PC-9 (cell line): ENCODE measurements around the gene OR51B2. TPM values are rescaled to one million over a fixed set of nuclear protein-coding genes. Genes with fewer than 3 reads are reported as not detected.
"Not testable (repeated sequence)": the region's sequence is repeated elsewhere in the genome, so short reads cannot be mapped to it uniquely, and the experiment has no call there.

ENCODE experiments used
- BruUV-seq: library from RNA; stranded (reverse); fragments of 400-500 nt; replicated peaks from 2 replicates; lab custom pipeline; 2021; lab: Mats Ljungman, UMichigan
- CTCF ChIA-PET: fragments of 300-600 bp; sonication (Branson Sonifier 250); formaldehyde crosslinking; loops from one replicate; lab custom pipeline; 2022; ENCODE audit warnings: antibody characterized with exemption; lab: Charles Lee
- POLR2A ChIA-PET: fragments of 300-600 bp; sonication (Branson Sonifier 250); formaldehyde crosslinking; loops from one replicate; lab custom pipeline; 2022; ENCODE audit warnings: antibody characterized with exemption; ENCODE audit not compliant: unreplicated experiment; lab: Charles Lee
- DNase-seq, 2 experiments: peaks; one replicate each; pipeline versions ENCODE4 v3.0.0 to v3.0.0-alpha.2; 2015 to 2022; ENCODE audit warnings: mixed read lengths in 1 of 2
- H2AFZ ChIP-seq: fragments of 200-600 bp; sonication (generic); 2 replicates; pipeline ENCODE4 v1.8.1; 2017; ENCODE audit warnings: antibody characterized with exemption
- H3F3A ChIP-seq: fragments of 200-600 bp; sonication (generic); 2 replicates; pipeline ENCODE4 v1.8.1; 2017; ENCODE audit warnings: antibody characterized with exemption, mild to moderate bottlenecking, low read depth; ENCODE audit not compliant: insufficient read depth
- H3K27ac ChIP-seq: fragments of 200-600 bp; sonication (generic); 2 replicates; pipeline ENCODE4 v1.6.1; 2016; ENCODE audit warnings: mixed run types
- H3K27me3 ChIP-seq: fragments of 200-600 bp; sonication (generic); 2 replicates; pipeline ENCODE4 v1.6.1; 2016; ENCODE audit warnings: low read depth, mixed run types; ENCODE audit not compliant: insufficient read depth
- H3K36me3 ChIP-seq: fragments of 200-600 bp; sonication (generic); 2 replicates; pipeline ENCODE4 v1.6.1; 2016; ENCODE audit warnings: low read depth, mixed run types
- H3K4me1 ChIP-seq: fragments of 200-600 bp; sonication (generic); replicated peaks from 2 replicates; pipeline ENCODE4 v1.6.1; 2016; ENCODE audit warnings: mixed run types; ENCODE audit not compliant: insufficient read depth
- H3K4me2 ChIP-seq: fragments of 200-600 bp; sonication (generic); 2 replicates; pipeline ENCODE4 v1.6.1; 2017; ENCODE audit warnings: mixed run types
- H3K4me3 ChIP-seq: fragments of 200-600 bp; sonication (generic); 2 replicates; pipeline ENCODE4 v1.6.1; 2016; ENCODE audit warnings: mixed run types
- H3K79me2 ChIP-seq: fragments of 200-600 bp; sonication (generic); 2 replicates; pipeline ENCODE4 v1.6.1; 2017; ENCODE audit warnings: low read depth, mixed run types
- H3K9me2 ChIP-seq: fragments of 200-600 bp; sonication (generic); 2 replicates; pipeline ENCODE4 v1.8.1; 2017; ENCODE audit warnings: mild to moderate bottlenecking; ENCODE audit not compliant: insufficient read depth
- H3K9me3 ChIP-seq: fragments of 200-600 bp; sonication (generic); 2 replicates; pipeline ENCODE4 v1.8.1; 2016; ENCODE audit warnings: low read depth; ENCODE audit not compliant: insufficient read depth
- H4K20me1 ChIP-seq: fragments of 200-600 bp; sonication (generic); 2 replicates; pipeline ENCODE4 v1.8.1; 2017; ENCODE audit not compliant: insufficient read depth
- CTCF ChIP-seq: fragments of 200-600 bp; sonication (generic); conservative IDR thresholded peaks from 2 replicates; pipeline ENCODE4 v1.6.1; 2017; ENCODE audit warnings: mixed run types, antibody characterized with exemption, mild to moderate bottlenecking, moderate library complexity
- EZH2 ChIP-seq: fragments of 200-600 bp; sonication (generic); IDR thresholded peaks from 2 replicates; pipeline ENCODE4 v1.8.0; 2017; ENCODE audit warnings: antibody characterized with exemption, low read depth
- intact Hi-C: fragments of 100-400 bp; cut with micrococcal nuclease; formaldehyde crosslinking; loops from one replicate; pipeline ENCODE4 v1.10.0; 2022; ENCODE audit not compliant: unreplicated experiment
- total RNA-seq: library from RNA; stranded (reverse); gene quantifications from 2 replicates; pipeline ENCODE4 v1.2.3, GENCODE V29; 2021

Gene OR51B2
- total RNA-seq, 1 experiment from 2014 or later: not detected

GRCh38 chr11:5367448-5368074 lies 43.5 kb upstream of the OR51B2 start:
- no peak overlapping the region for H3K27ac ChIP-seq
- TF ChIP-seq EZH2: no peak
- TF ChIP-seq CTCF: no peak
- intact Hi-C loops: loop anchor here (5.0 kb wide), 1 partner anchor 740 kb away; no protein-coding TSS in a partner anchor
- no peak overlapping the region for H3K4me2 ChIP-seq
- CTCF ChIA-PET: no interaction called here
- H3K36me3 ChIP-seq: no peaks in the 10 kb centered on the region
- H3K9me2 ChIP-seq: no peaks in the 10 kb centered on the region
- H2AFZ ChIP-seq: no peak overlapping the region
- H3K27me3 ChIP-seq: no peaks in the 10 kb centered on the region
- H3K79me2 ChIP-seq: no peaks in the 10 kb centered on the region
- no peaks in the 10 kb centered on the region for H3K9me3 ChIP-seq
- H3K4me3 ChIP-seq: no peak overlapping the region
- H3F3A ChIP-seq: no peaks in the 10 kb centered on the region
- POLR2A ChIA-PET: no interaction called here
- H3K4me1 ChIP-seq: no peaks in the 10 kb centered on the region
- DNase-seq: no peak
- no peaks in the 10 kb centered on the region for H4K20me1 ChIP-seq
- no TSS peak for BruUV-seq

GRCh38 chr11:5366856-5367255 lies 42.8 kb upstream of the OR51B2 start:
- no TSS peak for BruUV-seq
- H3K27me3 ChIP-seq: no peaks in the 10 kb centered on the region
- H3K27ac ChIP-seq: no peak overlapping the region
- no peaks in the 10 kb centered on the region for H3K36me3 ChIP-seq
- no peaks in the 10 kb centered on the region for H3K9me2 ChIP-seq
- H3K4me3 ChIP-seq: no peak overlapping the region
- POLR2A ChIA-PET: no interaction called here
- no peaks in the 10 kb centered on the region for H3F3A ChIP-seq
- H3K4me2 ChIP-seq: no peak overlapping the region
- no peaks in the 10 kb centered on the region for H3K9me3 ChIP-seq
- no peak overlapping the region for H2AFZ ChIP-seq
- no peaks in the 10 kb centered on the region for H4K20me1 ChIP-seq
- H3K4me1 ChIP-seq: no peaks in the 10 kb centered on the region
- no peaks in the 10 kb centered on the region for H3K79me2 ChIP-seq
- intact Hi-C loops: loop anchor here (5.0 kb wide), 1 partner anchor 740 kb away; no protein-coding TSS in a partner anchor
- TF ChIP-seq CTCF: no peak
- TF ChIP-seq EZH2: no peak
- no peak for DNase-seq
- CTCF ChIA-PET: no interaction called here

- intact Hi-C loops: loop anchor here (5.0 kb wide), 1 partner anchor 739 kb away; no protein-coding TSS in a partner anchor
- CTCF ChIA-PET: not testable (repeated sequence)
Observed at GRCh38 chr11:5366365-5366764, 42.3 kb upstream of the OR51B2 start.

GRCh38 chr11:5364214-5364613 lies 40.1 kb upstream of the OR51B2 start:
- no TSS peak for BruUV-seq

More at GRCh38 chr11:5366365-5366764, 42.3 kb upstream of the OR51B2 start:
- POLR2A ChIA-PET, H3K36me3 ChIP-seq, H2AFZ ChIP-seq, H3K9me2 ChIP-seq, H3K4me1 ChIP-seq, DNase-seq, H4K20me1 ChIP-seq, H3K27ac ChIP-seq, H3K4me3 ChIP-seq, H3F3A ChIP-seq, H3K4me2 ChIP-seq, H3K79me2 ChIP-seq, BruUV-seq, H3K9me3 ChIP-seq, H3K27me3 ChIP-seq: not testable (repeated sequence)

More at GRCh38 chr11:5364214-5364613, 40.1 kb upstream of the OR51B2 start:
- Histone ChIP-seq H3K4me3 (no peak overlapping the region), H3K79me2 (no peaks in the 10 kb centered on the region), H3K36me3 (no peaks in the 10 kb centered on the region), H3K9me3 (no peaks in the 10 kb centered on the region), H3K27ac (no peak overlapping the region), H4K20me1 (no peaks in the 10 kb centered on the region), H3K4me2 (no peak overlapping the region), H3F3A (no peaks in the 10 kb centered on the region), H3K4me1 (no peaks in the 10 kb centered on the region), H3K9me2 (no peaks in the 10 kb centered on the region), H2AFZ (no peak overlapping the region), H3K27me3 (no peaks in the 10 kb centered on the region)
- POLR2A ChIA-PET: no interaction called here
- intact Hi-C loops: no loop called here
- no peak for DNase-seq
- CTCF ChIA-PET: no interaction called here
- TF ChIP-seq CTCF (no peak), EZH2 (no peak)
